Thyroid gland (tissue), 4 donors: ENCODE measurements around the gene ZIK1.

Experiments used
- CTCF ChIP-seq, 6 experiments: fragments of 200-600 bp in 3 of 6; fragments of 450-650 bp in 3 of 6; sonication (generic) in 3 of 6; IDR thresholded peaks; one replicate each; pipeline ENCODE4 v1.5.1; 2016 to 2019; ENCODE audit warnings: antibody characterized with exemption in 6 of 6, mild to moderate bottlenecking in 2 of 6, inconsistent platforms in 1 of 6, moderate library complexity in 1 of 6
- POLR2A ChIP-seq, 2 donors: fragments of 450-650 bp; IDR thresholded peaks; one replicate each; pipeline ENCODE4 v1.6.1; 2017; ENCODE audit warnings: antibody characterized with exemption in 2 of 2, mild to moderate bottlenecking in 2 of 2, moderate library complexity in 1 of 2

GRCh38 chr19:57537953-57538547 lies 45.9 kb upstream of the ZIK1 start:
- no peak for TF ChIP-seq CTCF (IDR thresholded peaks at IDR 0.05)
- TF ChIP-seq POLR2A (IDR thresholded peaks at IDR 0.05), result no peak
